ENCODE measurements around the gene CTNNA2. TPM values are rescaled to one million over a fixed set of nuclear protein-coding genes. Genes with fewer than 3 reads are reported as not detected.
"Not testable (repeated sequence)": the region's sequence is repeated elsewhere in the genome, so short reads cannot be mapped to it uniquely, and the experiment has no call there.

The CTNNA2 gene
- total RNA-seq, 1 donor from 2014 or later = not detected

DNA sequence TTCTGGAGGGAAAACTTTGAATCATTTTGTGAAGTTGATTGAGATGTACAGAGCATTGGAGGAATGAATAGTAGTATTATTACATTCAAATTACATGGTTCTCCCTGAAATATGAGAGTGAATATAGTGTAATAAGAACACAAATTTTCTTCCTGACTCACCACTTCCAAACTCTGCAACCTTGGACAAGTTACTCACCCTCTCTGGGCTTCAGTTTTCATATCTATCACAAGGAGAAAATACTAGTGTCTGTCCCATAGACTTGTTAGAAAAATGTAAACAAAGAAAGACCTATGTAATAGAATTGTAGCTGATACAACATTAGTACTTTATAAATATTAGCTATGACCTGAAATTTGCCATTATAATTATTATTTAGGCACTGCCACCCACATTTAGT lies 640.9 kb downstream of the CTNNA2 start:
- no peak for ATAC-seq

GRCh38 chr2:80154231-80154915 lies 641.5 kb downstream of the CTNNA2 start:
- no peak for ATAC-seq

GRCh38 chr2:80164375-80164774 lies 651.5 kb downstream of the CTNNA2 start:
- no peak for ATAC-seq

DNA sequence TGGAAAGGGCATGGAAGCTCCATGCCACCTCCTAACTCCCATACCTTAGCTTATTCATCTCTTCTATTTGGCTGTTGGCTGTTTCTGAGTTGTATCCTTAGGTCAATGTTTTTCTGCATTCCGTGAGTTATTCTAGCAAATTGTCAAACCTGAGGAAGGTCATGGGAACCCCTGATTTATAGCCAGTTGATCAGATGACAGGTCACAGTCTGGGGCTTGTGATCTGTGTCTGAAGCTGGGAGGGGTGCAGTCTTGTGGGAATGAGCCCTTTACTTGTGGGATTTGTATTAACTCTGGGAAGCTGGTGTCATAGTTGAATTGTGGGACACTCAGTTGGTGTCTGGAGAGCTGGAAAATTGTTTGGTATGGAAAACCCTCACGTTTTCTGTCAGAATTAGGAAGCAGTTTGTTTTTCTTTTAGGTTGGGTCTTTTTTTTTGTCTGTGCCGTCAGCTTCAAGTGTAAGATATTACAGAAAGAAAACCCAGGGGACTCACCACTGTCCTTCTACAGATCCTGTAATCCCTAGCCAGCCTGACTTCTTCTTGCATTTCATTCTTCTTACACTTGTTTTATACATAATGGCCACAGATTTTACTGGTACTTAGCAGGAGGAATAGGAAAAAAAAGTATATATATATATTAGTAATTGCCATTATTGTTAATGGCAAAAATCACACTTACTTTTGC lies 653.8 kb downstream of the CTNNA2 start:
- no peak for ATAC-seq

GRCh38 chr2:80167284-80167808 lies 654.5 kb downstream of the CTNNA2 start:
- ATAC-seq = no peak

GRCh38 chr2:80168037-80168436 lies 655.2 kb downstream of the CTNNA2 start:
- ATAC-seq = no peak

DNA sequence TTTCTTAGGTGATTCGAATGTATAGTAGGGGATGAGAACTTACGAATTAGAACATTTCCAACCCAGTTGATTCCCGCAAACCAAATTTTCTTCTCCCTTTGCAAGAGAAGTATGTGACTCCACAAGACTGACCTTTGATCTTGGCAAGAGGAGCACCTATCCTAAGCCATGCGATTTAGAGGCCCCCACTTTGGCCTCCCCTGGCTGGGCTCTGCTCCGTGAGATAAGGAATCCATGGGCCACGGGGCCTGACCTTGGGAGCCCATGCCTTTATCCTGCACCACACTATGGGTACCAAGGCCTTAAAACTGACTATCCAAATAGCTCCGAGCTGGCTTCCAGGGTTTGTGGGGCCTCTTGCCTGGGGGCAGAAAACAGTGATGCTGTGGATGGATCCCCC lies 656.0 kb downstream of the CTNNA2 start:
- ATAC-seq = no peak

- no peak for ATAC-seq
These were observed 657.2 kb downstream of the CTNNA2 start for GRCh38 chr2:80169811-80170594.

GRCh38 chr2:80185091-80185490 lies 672.2 kb downstream of the CTNNA2 start:
- ATAC-seq = no peak

DNA sequence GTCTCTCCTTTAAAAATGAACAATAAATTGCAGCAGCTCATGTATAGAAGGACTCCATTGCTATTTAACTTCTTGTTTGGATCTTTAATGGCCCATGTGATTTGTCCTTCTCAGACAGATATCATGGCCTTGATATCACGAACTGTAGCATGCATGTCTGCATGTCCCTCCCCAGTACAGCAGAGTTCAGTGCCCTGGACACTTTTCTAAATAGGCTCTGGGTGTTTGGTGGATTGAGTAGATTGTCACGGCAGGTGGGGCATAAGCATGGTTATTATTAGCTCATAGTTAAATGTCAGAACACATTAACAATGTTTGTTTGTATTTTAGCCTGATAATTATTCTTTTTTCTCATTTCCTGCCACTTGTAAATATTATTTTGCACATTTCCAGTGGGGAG lies 673.4 kb downstream of the CTNNA2 start:
- no peak for ATAC-seq

DNA sequence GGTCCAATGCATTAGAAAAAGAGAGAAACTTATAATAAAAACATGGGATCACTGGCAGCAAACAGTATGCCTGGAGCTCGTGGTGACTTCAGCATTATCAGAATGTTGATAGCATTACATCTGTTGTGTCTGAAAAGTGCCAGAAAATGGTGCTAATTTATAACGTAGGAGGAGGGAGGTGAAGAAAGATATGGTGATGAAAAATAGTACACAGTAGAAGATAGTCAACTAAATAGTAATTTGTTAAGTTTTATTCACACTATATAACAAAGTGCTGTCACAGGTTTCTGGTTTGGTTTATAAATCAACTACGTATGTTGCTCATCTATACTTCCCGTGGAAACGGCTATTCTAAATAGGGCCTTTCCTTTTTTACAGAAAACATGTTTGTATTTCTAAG lies 674.3 kb downstream of the CTNNA2 start:
- no peak for ATAC-seq

DNA sequence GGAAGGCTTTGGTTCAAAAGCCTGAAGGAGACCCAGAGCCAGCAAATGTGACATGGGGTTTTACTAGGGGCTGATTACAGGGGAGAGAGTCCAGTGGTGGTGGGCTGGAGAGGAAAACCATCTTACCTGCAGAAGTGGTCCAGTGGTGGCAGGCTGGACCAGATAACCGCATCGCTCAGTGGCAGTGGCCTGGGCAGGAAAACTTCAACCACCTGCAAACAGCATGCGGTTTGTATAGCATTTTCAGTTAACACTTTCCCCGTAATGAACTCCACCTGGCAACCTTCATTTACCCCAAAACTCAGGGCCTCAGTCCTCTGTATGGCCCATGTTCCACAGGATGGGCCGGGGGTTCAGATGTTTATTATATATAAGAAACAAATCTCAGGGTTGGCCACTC lies 677.3 kb downstream of the CTNNA2 start:
- no peak for ATAC-seq

DNA sequence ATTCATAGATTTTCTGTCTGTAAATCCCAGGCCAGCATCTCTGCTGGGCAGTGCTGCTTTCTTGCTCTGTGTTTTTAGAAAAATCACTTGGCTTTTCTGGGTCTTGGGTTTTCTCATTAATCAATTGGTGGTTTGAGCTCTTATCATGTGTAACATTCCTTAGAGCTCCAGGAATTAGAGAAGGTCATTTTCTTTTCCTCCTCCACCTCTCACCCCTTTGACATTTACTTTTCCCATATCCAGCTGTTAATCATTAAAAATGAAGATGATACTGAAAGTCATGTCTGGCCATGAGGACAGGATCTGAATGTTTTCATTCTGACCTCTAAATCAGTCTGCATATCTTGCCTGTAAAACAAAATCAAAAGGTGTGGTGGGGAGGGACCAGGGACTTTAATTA lies 680.7 kb downstream of the CTNNA2 start:
- ATAC-seq = no peak

DNA sequence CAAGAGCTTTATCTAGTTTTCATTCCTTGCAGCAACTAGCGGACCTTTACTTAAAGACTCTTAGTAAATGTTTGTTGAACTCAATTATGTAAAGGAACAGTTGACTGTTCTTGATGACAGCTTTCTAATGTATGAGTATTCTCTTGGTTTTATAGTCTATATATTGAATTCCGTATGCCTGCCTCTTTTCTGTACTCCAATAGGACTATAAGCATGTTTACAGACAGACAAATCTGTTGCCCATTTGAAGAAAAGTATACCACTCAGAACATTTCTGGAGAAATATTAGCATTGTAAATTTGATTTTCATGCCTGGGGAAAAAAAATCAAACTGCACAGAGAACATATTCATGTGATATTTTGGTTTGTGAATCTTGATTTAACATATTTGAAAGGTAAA lies 682.2 kb downstream of the CTNNA2 start:
- no peak for ATAC-seq

GRCh38 chr2:80198042-80198441 lies 685.2 kb downstream of the CTNNA2 start:
- ATAC-seq = no peak

- ATAC-seq = no peak
These were observed 686.7 kb downstream of the CTNNA2 start for GRCh38 chr2:80199504-80199903.

DNA sequence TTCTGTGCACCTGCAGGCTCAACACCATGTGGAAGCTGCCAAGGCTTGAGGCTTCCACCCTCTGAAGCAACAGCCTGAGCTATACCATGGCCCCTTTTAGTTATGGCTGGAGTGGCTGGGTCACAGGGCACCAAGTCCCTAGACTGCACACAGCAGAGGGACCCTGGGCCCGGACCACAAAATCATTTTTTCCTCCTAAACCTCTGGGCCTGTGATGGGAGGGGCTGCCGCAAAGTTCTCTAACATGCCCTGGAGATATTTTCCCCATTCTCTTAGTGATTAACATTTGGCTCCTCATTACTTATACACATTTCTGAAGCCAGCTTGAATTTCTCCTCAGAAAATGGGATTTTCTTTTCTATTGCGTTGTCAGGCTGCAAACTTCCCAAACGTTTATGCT lies 691.1 kb downstream of the CTNNA2 start:
- ATAC-seq = not testable (repeated sequence)

DNA sequence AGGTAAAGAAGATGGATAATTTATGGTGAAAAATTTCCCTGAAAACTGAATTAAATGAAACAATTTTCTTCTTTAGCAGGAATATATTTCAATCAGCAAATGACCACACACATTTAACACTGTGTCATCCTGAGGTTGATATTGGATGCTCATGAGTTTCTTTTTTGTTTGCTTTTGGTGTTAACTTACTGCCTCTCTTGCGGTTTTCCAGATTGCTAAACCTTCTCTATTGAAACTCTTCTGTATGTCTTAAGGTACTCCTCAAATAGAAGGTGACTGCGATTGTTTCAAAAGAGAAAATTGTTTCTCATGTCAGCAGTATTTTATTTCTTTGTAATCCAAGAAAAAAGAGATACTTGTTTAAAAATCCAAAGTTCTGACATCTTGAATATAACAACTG lies 692.6 kb downstream of the CTNNA2 start:
- no peak for ATAC-seq

DNA sequence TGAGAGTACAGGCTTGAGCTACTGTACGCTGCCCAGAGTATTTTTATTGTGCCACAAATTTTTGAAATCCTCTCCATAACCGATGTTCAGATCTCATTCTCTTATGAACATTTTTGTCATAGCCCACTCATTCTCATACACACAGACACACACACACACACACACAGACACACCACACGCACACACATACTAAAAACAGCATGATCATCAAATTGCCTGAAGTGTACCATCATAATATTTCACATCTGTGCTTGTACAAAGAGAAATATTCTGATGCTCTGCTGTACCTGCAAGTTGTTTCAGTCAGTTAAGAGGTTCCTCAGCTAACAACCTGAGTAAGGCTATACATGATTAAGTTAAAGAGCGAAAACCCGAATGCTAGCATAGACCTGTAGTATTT lies 696.6 kb downstream of the CTNNA2 start:
- ATAC-seq = no peak

DNA sequence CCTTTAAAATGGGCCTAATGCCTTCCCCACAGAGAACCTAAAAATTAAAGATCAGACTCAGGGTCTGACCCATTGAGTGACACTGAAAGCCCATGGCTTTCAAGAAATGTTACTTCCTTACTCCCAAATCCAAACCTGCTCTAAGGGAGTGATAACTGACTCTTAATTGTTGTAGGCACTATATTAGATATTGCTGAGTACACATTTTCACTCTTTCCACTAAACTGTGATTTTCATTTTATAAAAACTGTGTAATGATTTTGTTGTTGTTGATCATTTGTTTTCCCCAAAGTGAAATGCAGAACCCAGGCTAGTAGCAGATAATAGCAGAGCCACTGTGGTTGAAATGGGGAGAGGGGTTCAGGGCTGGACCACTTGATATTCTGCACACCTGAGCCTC lies 704.6 kb downstream of the CTNNA2 start:
- no peak for ATAC-seq

DNA sequence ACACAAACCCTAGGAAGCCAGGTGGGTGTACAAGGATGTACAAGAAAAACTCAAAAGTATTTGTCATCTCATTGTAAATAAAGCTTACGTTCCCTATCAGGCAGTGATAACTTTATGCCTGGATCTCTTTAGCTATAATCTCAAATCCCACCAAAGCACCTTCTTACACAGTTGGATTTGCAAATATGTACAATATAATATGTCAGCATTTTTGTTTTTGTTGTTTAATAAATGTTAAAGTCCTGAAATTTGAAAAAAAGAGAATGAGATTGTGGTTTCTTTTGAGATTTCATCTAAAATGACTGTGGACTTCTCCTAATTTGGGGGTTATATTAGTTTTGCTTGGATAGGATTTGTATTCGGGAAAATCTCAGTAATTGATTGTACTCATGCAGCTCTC lies 709.8 kb downstream of the CTNNA2 start:
- ATAC-seq = no peak

GRCh38 chr2:80231421-80231820 lies 718.6 kb downstream of the CTNNA2 start:
- ATAC-seq = no peak

- no peak for ATAC-seq
These were observed 720.5 kb downstream of the CTNNA2 start for GRCh38 chr2:80233333-80233732.
